ENCODE results near the gene MAOA.
"Not testable (repeated sequence)": the region's sequence is repeated elsewhere in the genome, so short reads cannot be mapped to it uniquely, and the experiment has no call there.

The MAOA gene

DNA sequence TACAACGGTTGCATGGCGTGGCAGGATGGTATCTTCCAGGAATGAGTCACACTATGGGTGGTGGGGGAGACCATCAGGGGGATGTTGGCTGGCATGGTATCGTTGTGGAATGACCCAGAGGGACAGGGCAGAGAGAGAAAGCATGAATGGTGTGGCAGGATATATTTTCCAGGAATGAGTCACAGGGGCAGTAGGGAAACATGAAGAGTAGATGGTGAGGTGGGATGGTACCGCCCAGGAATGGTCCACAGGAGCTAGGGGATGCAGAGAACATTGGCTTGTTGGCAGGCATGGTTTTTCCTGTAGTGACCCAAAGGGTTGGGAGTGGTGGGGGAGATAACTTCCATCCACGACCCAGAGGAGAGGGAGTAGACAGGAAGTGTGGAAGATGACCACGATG is 62.4 kb downstream of the MAOA start:
- in situ Hi-C loops (cut with HindIII; ENCODE audit: low sequenced_read_pairs): no loop called here
- no peak for DNase-seq (ENCODE audit: low read depth, low spot score)
- H3K4me3 ChIP-seq (ENCODE audit: low read depth, low read length): no peak overlapping the region
- TF ChIP-seq, protein P1, sequence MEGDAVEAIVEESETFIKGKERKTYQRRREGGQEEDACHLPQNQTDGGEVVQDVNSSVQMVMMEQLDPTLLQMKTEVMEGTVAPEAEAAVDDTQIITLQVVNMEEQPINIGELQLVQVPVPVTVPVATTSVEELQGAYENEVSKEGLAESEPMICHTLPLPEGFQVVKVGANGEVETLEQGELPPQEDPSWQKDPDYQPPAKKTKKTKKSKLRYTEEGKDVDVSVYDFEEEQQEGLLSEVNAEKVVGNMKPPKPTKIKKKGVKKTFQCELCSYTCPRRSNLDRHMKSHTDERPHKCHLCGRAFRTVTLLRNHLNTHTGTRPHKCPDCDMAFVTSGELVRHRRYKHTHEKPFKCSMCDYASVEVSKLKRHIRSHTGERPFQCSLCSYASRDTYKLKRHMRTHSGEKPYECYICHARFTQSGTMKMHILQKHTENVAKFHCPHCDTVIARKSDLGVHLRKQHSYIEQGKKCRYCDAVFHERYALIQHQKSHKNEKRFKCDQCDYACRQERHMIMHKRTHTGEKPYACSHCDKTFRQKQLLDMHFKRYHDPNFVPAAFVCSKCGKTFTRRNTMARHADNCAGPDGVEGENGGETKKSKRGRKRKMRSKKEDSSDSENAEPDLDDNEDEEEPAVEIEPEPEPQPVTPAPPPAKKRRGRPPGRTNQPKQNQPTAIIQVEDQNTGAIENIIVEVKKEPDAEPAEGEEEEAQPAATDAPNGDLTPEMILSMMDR (IDR thresholded peaks at IDR 0.05; ENCODE audit: low read depth, low read length): no peak

DNA sequence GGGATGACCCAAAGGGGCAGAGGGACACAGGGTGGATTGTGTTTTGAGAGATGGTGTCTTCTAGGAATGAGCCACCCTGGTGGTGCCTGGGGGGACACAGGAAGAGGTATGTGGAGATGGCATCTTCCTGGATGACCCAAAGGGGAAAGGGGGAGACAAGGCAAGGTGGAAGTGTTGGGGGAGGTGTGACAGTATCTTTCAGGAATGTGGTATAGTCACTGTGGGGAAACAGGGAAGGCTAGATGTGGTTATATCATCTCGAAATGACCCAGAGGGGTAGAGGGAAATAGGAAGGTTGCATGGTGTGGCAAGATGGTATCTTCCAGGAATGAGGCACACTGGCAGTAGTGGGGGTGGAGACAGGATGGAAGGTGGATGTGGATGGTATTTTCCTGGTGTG is 62.9 kb downstream of the MAOA start:
- no peak for DNase-seq (ENCODE audit: low read depth, low spot score)
- in situ Hi-C loops (cut with HindIII; ENCODE audit: low sequenced_read_pairs): no loop called here
- H3K4me3 ChIP-seq (ENCODE audit: low read depth, low read length): no peak overlapping the region
- TF ChIP-seq, protein P1 (IDR thresholded peaks at IDR 0.05; ENCODE audit: low read depth, low read length): no peak

DNA sequence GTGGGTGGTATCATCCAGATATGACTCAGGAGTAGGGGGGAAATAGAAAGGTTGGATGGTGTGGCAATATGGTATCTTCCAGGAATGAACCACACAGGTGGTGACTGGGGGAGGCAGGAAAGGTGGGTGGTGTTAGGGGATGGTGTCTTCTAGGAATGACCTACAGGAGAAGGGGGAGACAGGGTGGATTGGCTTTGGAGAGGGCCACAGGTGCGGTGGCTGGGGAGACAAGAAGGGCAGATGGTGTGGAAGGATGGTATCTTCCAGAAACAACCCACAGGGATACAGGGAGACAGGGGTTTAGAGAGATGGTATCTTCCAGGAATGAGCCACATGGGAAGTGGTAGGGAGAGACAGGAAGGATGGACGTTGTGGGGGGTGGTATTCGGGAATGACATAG is 64.0 kb downstream of the MAOA start:
- H3K4me3 ChIP-seq (ENCODE audit: low read depth, low read length): no peak overlapping the region
- DNase-seq (ENCODE audit: low read depth, low spot score): no peak
- in situ Hi-C loops (cut with HindIII; ENCODE audit: low sequenced_read_pairs): no loop called here
- TF ChIP-seq, protein P1 (IDR thresholded peaks at IDR 0.05; ENCODE audit: low read depth, low read length): no peak

DNA sequence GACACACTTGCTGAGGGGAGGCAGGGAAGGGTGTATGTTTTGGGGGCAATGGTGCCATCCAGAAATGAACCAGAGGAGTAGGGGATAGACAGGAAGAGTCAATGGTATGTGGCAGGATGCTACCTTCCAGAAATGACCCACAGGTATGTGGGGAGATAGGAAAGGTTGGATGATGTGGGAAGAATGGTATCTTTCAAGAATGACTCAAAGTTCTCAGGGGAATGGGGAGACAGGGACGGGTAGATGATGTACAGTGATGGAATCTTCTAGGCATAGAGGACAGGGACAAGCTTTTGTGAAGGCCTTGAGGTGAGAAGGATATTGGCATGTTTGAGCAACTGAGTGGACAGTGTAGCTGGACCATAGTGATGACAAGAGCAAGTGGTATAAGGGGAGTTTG is 64.9 kb downstream of the MAOA start:
- H3K4me3 ChIP-seq (ENCODE audit: low read depth, low read length): no peak overlapping the region
- TF ChIP-seq, protein P1 (IDR thresholded peaks at IDR 0.05; ENCODE audit: low read depth, low read length): no peak
- no peak for DNase-seq (ENCODE audit: low read depth, low spot score)
- in situ Hi-C loops (cut with HindIII; ENCODE audit: low sequenced_read_pairs): no loop called here

DNA sequence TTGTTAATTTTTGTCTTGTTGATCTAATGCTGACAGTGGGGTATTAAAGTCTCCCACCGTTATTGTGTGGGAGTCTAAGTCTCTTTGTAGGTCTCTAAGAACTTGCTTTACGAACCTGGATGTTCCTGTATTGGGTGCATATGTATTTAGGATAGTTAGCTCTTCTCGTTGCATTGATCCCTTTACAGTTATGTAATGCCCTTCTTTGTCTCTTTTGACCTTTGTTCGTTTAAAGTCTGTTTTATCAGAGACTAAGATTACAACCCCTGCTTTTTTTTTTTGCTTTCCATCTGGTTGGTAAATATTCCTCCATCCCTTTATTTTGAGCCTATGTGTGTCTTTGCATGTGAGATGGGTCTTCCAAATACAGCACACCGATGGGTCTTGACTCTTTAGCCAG is 69.1 kb downstream of the MAOA start:
- H3K4me3 ChIP-seq (ENCODE audit: low read depth, low read length); DNase-seq (ENCODE audit: low read depth, low spot score); in situ Hi-C loops (cut with HindIII; ENCODE audit: low sequenced_read_pairs): not testable (repeated sequence)

DNA sequence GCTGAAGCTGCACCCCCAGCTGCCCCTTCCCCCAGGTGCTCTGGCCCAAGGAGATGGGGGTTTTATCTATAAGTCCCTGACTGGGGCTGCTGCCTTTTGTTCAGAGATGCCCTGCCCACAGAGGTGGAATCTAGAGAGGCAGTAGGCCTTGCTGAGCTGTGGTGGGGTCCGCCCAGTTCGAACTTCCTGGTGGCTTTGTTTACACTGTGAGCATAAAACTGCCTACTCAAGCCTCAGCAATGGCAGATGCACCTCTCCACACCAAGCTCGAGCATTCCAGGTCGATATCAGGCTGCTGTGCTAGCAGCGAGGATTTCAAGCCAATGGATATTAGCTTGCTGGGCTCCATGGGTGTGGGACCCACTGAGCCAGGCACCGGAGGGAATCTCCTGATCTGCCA is 71.2 kb downstream of the MAOA start:
- in situ Hi-C loops (cut with HindIII; ENCODE audit: low sequenced_read_pairs); H3K4me3 ChIP-seq (ENCODE audit: low read depth, low read length); DNase-seq (ENCODE audit: low read depth, low spot score): not testable (repeated sequence)

DNA sequence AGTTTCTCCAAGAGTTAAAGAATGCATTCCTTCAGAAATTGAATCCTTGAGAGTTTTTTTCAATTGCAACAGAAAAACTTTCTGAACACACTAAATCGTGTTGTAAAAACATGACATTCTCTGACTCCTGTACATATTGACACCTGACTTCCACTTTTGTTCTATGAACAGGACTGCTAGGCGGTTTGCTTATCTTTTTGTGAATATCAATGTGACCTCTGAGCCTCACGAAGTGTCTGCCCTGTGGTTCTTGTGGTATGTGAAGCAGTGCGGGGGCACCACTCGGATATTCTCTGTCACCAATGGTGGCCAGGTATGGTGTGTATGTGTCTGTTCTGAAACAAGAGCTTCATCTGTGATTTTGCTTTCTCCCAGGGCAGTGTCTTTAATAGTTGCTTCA is 71.9 kb downstream of the MAOA start:
- DNase-seq (ENCODE audit: low read depth, low spot score): no peak
- TF ChIP-seq, protein P1 (IDR thresholded peaks at IDR 0.05; ENCODE audit: low read depth, low read length): no peak
- H3K4me3 ChIP-seq (ENCODE audit: low read depth, low read length): no peak overlapping the region
- in situ Hi-C loops (cut with HindIII; ENCODE audit: low sequenced_read_pairs): no loop called here

DNA sequence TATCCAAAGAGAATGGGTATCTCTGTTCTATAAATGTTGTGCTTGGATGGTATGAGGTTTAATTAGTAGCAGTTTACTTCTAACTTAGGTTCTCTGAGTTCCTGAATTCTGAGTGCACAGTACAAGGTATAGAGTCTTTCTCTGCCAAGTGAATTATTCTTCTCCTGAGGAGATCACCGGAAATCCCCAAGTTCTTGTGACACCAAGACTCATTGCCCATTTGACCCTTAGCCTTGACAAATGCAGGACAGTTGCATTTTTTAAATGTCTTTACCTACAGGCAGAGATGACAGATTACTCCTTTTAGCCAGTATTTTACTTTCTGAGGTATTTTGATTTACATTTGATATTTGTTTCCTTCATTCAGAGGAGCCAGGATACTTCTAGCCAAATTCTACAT is 72.9 kb downstream of the MAOA start:
- no peak overlapping the region for H3K4me3 ChIP-seq (ENCODE audit: low read depth, low read length)
- DNase-seq (ENCODE audit: low read depth, low spot score): no peak
- TF ChIP-seq, protein P1 (IDR thresholded peaks at IDR 0.05; ENCODE audit: low read depth, low read length): no peak
- in situ Hi-C loops (cut with HindIII; ENCODE audit: low sequenced_read_pairs): no loop called here

Data from astrocyte of the spinal cord (primary cell).